Endothelial cell of umbilical vein (primary cell): ENCODE data around the gene FOXD2. TPM values are rescaled to one million over a fixed set of nuclear protein-coding genes. Genes with fewer than 3 reads are reported as not detected.

Experiments used
- BruUV-seq: library from RNA; stranded (reverse); fragments of 400-500 nt; replicated peaks from 2 replicates; lab custom pipeline; 2021; lab: Mats Ljungman, UMichigan
- CTCF ChIA-PET: fragments of 300-600, 350-600 bp; sonication (Branson Sonifier 250); formaldehyde crosslinking; loops from one replicate; lab custom pipeline; 2021; ENCODE audit warnings: antibody characterized with exemption, inconsistent platforms; lab: Charles Lee
- POLR2A ChIA-PET: fragments of 300-600, 350-600 bp; sonication (Branson Sonifier 250); formaldehyde crosslinking; loops from one replicate; lab custom pipeline; 2021; ENCODE audit warnings: antibody characterized with exemption, inconsistent platforms; lab: Charles Lee
- DNase-seq: peaks from one replicate; pipeline ENCODE4 v3.0.0-alpha.2; 2011; ENCODE audit warnings: low read depth, low spot score
- FAIRE-seq: peaks from 2 replicates; lab custom pipeline; 2011; peaks lifted over from hg19 to GRCh38; lab: Jason Lieb, UNC
- H2AFZ ChIP-seq: 2 replicates; pipeline ENCODE4 v1.6.0; 2012; ENCODE audit warnings: low read depth, low read length, control low read depth, inconsistent platforms
- H3K27ac ChIP-seq: 2 replicates; pipeline ENCODE4 v1.5.1; 2011; ENCODE audit warnings: low read depth, mild to moderate bottlenecking, control low read depth, low read length, moderate library complexity; ENCODE audit not compliant: insufficient read depth
- H3K27me3 ChIP-seq, 2 experiments: 2 replicates each; pipeline versions ENCODE4 v1.6.0 to v1.6.1; 2011; ENCODE audit warnings: low read length in 2 of 2, mixed read lengths in 1 of 2; ENCODE audit not compliant: control insufficient read depth in 2 of 2, insufficient read depth in 2 of 2
- H3K36me3 ChIP-seq, 2 experiments: 2 replicates in 1 of 2; 3 replicates in 1 of 2; pipeline ENCODE4 v1.5.1; 2011; ENCODE audit warnings: low read length in 2 of 2, mild to moderate bottlenecking in 1 of 2, moderate library complexity in 1 of 2; ENCODE audit not compliant: control insufficient read depth in 2 of 2, insufficient read depth in 2 of 2; ENCODE audit errors: extremely low read depth in 1 of 2
- H3K4me1 ChIP-seq: 3 replicates; pipeline ENCODE4 v1.5.1; 2011; ENCODE audit warnings: mild to moderate bottlenecking, low read length; ENCODE audit not compliant: control insufficient read depth, insufficient read depth; ENCODE audit errors: extremely low read depth
- H3K4me2 ChIP-seq: 2 replicates; pipeline ENCODE4 v1.6.1; 2011; ENCODE audit warnings: low read length, control low read depth, mixed read lengths; ENCODE audit not compliant: insufficient read depth
- H3K4me3 ChIP-seq, 3 experiments: fragments of 200-600 bp in 1 of 3; sonication (generic), shearing (Covaris generic) in 1 of 3; replicated peaks in 1 of 3; 2 replicates each; pipeline ENCODE4 v1.5.1; 2011 to 2016; ENCODE audit warnings: control low read depth in 3 of 3, low read length in 3 of 3, mild to moderate bottlenecking in 2 of 3, inconsistent platforms in 1 of 3, low read depth in 1 of 3, moderate library complexity in 1 of 3; ENCODE audit not compliant: insufficient read depth in 1 of 3
- H3K79me2 ChIP-seq: 2 replicates; pipeline ENCODE4 v1.6.0; 2012; ENCODE audit warnings: low read length, inconsistent platforms; ENCODE audit not compliant: control insufficient read depth, insufficient read depth
- H3K9ac ChIP-seq: replicated peaks from 2 replicates; pipeline ENCODE3; 2011; ENCODE audit warnings: low read length, control low read depth; ENCODE audit not compliant: insufficient read depth; ENCODE audit errors: extremely low read depth
- H3K9me1 ChIP-seq: replicated peaks from 3 replicates; pipeline ENCODE4 v1.6.0; 2011; ENCODE audit warnings: mild to moderate bottlenecking, low read length; ENCODE audit not compliant: control insufficient read depth, insufficient read depth; ENCODE audit errors: extremely low read depth
- H3K9me3 ChIP-seq: replicated peaks from 2 replicates; pipeline ENCODE4 v1.5.1; 2012; ENCODE audit warnings: low read length, inconsistent platforms; ENCODE audit not compliant: control insufficient read depth, insufficient read depth
- H4K20me1 ChIP-seq: replicated peaks from 2 replicates; pipeline ENCODE3; 2011; ENCODE audit warnings: mild to moderate bottlenecking, low read length; ENCODE audit not compliant: control insufficient read depth, insufficient read depth; ENCODE audit errors: extremely low read depth
- CTCF ChIP-seq, 2 donors: IDR thresholded peaks; 1 replicate in 1 of 2; 2 replicates in 1 of 2; pipeline ENCODE4 v1.5.1; 2011; ENCODE audit warnings: low read length in 2 of 2, mild to moderate bottlenecking in 2 of 2, moderate library complexity in 2 of 2, control low read depth in 1 of 2, inconsistent platforms in 1 of 2, low read depth in 1 of 2; ENCODE audit not compliant: insufficient read depth in 1 of 2; ENCODE audit errors: extremely low read depth in 1 of 2
- EZH2 ChIP-seq: IDR thresholded peaks from 2 replicates; pipeline ENCODE4 v1.6.1; 2012; ENCODE audit warnings: borderline replicate concordance, low read depth, mild to moderate bottlenecking, moderate library complexity, low read length, inconsistent platforms; ENCODE audit not compliant: severe bottlenecking
- FOS ChIP-seq: IDR thresholded peaks from 2 replicates; pipeline ENCODE4 v1.6.1; 2011; ENCODE audit warnings: mild to moderate bottlenecking, low read length, moderate library complexity, borderline replicate concordance; ENCODE audit not compliant: insufficient read depth
- GATA2 ChIP-seq: IDR thresholded peaks from 2 replicates; pipeline ENCODE4 v1.7.0; 2011; ENCODE audit warnings: low read depth, mild to moderate bottlenecking, moderate library complexity, mixed read lengths, low read length; ENCODE audit not compliant: insufficient read length, insufficient read depth
- JUN ChIP-seq: IDR thresholded peaks from 2 replicates; pipeline ENCODE4 v1.6.1; 2011; ENCODE audit warnings: borderline replicate concordance, low read depth; ENCODE audit not compliant: insufficient read length, insufficient read depth
- MYC ChIP-seq: IDR thresholded peaks from one replicate; pipeline ENCODE4 v1.6.1; 2011; ENCODE audit warnings: mild to moderate bottlenecking, low read depth, low read length
- POLR2A ChIP-seq: IDR thresholded peaks from 2 replicates; pipeline ENCODE4 v1.6.1; 2012; ENCODE audit warnings: low read depth, mild to moderate bottlenecking, control low read depth, low read length
- POLR2AphosphoS5 ChIP-seq: IDR thresholded peaks from 2 replicates; pipeline ENCODE4 v1.6.1; 2012; ENCODE audit warnings: low read depth, mild to moderate bottlenecking, control low read depth, low read length, moderate library complexity; ENCODE audit not compliant: insufficient read depth
- dilution Hi-C: fragments of 300-500 bp; cut with MboI; formaldehyde crosslinking; loops from one replicate; pipeline ENCODE4 v1.15.0; 2019; ENCODE audit warnings: low sequenced_read_pairs; ENCODE audit not compliant: extremely low pct_ligation_motif_present
- intact Hi-C: fragments of 100-400 bp; cut with micrococcal nuclease; formaldehyde crosslinking; loops from one replicate; pipeline ENCODE4 v1.10.0; 2022
- polyA plus RNA-seq, 4 experiments: library from polyadenylated mRNA; depleted of rRNA in 3 of 4; stranded (reverse) in 3 of 4; unstranded in 1 of 4; fragments of >200 nt; gene quantifications; 2 replicates each; pipeline versions ENCODE4 v1.2.1 to v1.2.3, GENCODE V29; 2011 to 2012; ENCODE audit warnings: missing spikeins in 1 of 4
- total RNA-seq: library from RNA; stranded (reverse); gene quantifications from 2 replicates; pipeline ENCODE4 v1.2.3, GENCODE V29; 2021
- TF ChIP-seq, protein P1 (sequence below): IDR thresholded peaks from 2 replicates; pipeline ENCODE4 v1.6.1; 2011; ENCODE audit not compliant: insufficient read depth, insufficient read length

FOXD2 gene
- total and polyA plus RNA-seq, 2 donors (not counting 3 experiments of a cell fraction or from before 2014, with no cell fraction given), result 0.01 to 0.09 TPM

GRCh38 chr1:47465605-47466004, 27.8 kb downstream of the FOXD2 start:
- Histone ChIP-seq H3K27ac (no peak overlapping the region), H3K4me2 (no peak overlapping the region), H3K9ac (no peak overlapping the region), H3K79me2 (no peaks in the 10 kb centered on the region), H3K9me1 (no peaks in the 10 kb centered on the region), H4K20me1 (no peaks in the 10 kb centered on the region), H3K36me3 (no peaks in the 10 kb centered on the region), H2AFZ (no peak overlapping the region), H3K27me3 (peaks cover 9% of the 10 kb centered on the region in 2 experiments), H3K4me3 (no peak overlapping the region), H3K9me3 (no peaks in the 10 kb centered on the region), H3K4me1 (no peaks in the 10 kb centered on the region)
- no peak for DNase-seq
- no peak for FAIRE-seq
- TF ChIP-seq CTCF (IDR thresholded peaks at IDR 0.05; ENCODE audit: extremely low read depth in 1 of 2, insufficient read depth in 1 of 2, low read depth in 1 of 2, low read length in 2 of 2) (no peak), POLR2A (no peak), EZH2 (no peak), JUN (no peak), POLR2AphosphoS5 (no peak), GATA2 (no peak), FOS (no peak), MYC (no peak)
- TF ChIP-seq, protein P1, sequence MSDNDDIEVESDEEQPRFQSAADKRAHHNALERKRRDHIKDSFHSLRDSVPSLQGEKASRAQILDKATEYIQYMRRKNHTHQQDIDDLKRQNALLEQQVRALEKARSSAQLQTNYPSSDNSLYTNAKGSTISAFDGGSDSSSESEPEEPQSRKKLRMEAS, result no peak
- dilution Hi-C loops (loop anchor here (25.0 kb wide), 1 partner anchor 222 kb away; no protein-coding TSS in a partner anchor), intact Hi-C loops (no loop called here)
- ChIA-PET POLR2A (no interaction called here), CTCF (interaction anchor here (1.3 to 2.5 kb wide), 2 partner anchors 28 to 261 kb away, joined by 5 to 6 read pairs; partner anchors contain the start of gene FOXD2)
- BruUV-seq, result no TSS peak
